DOHH2 (cell line): ENCODE results near the gene GYS1.

Experiments
- EZH2phosphoT487 ChIP-seq: fragments of 200-600 bp; sonication (generic); IDR thresholded peaks from 2 replicates; pipeline ENCODE4 v1.6.1; 2017; ENCODE audit warnings: borderline replicate concordance, mild to moderate bottlenecking, antibody characterized with exemption, low read length, moderate library complexity, mixed read lengths
- TF ChIP-seq, protein P1 (sequence below): fragments of 200-600 bp; sonication (generic); IDR thresholded peaks from one replicate; pipeline ENCODE4 v1.5.1; 2014; ENCODE audit warnings: antibody characterized with exemption, mild to moderate bottlenecking, low read depth, low read length; ENCODE audit not compliant: poor library complexity, severe bottlenecking

DNA sequence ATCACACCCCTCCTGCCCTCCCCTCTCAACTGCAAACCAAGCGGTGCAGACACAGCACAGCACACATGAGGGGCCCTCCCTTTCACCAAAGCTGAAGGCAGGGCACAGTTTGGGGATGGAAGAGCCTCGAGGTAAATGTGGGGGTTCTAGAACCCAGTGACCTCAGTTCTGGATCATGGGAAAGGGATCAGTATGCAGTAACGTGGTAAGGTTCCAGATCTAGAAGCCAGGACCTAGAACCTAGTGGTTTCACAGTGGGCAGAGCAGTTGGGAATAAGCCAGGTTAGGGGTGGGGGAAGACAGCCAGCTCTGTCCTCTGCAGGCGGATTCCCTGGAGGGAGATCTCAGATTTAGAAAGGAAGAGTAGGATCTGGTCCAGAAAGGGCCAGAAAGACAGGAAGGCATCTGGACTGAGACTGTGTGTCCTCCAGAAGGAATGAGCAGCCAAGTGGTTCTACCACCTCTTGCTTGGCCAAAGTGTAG, 24.9 kb downstream of the GYS1 start:
- TF ChIP-seq, protein P1, sequence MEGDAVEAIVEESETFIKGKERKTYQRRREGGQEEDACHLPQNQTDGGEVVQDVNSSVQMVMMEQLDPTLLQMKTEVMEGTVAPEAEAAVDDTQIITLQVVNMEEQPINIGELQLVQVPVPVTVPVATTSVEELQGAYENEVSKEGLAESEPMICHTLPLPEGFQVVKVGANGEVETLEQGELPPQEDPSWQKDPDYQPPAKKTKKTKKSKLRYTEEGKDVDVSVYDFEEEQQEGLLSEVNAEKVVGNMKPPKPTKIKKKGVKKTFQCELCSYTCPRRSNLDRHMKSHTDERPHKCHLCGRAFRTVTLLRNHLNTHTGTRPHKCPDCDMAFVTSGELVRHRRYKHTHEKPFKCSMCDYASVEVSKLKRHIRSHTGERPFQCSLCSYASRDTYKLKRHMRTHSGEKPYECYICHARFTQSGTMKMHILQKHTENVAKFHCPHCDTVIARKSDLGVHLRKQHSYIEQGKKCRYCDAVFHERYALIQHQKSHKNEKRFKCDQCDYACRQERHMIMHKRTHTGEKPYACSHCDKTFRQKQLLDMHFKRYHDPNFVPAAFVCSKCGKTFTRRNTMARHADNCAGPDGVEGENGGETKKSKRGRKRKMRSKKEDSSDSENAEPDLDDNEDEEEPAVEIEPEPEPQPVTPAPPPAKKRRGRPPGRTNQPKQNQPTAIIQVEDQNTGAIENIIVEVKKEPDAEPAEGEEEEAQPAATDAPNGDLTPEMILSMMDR, result no peak
- no peak for TF ChIP-seq EZH2phosphoT487
